Right lobe of liver (tissue), 6 donors: ENCODE data around the gene RBM15. TPM values are rescaled to one million over a fixed set of nuclear protein-coding genes. Genes with fewer than 3 reads are reported as not detected.

Experiments used
- ATAC-seq, 4 donors: fragments of 200-7000 bp; cut with Tn5 transposase; one replicate each; pipeline ENCODE4 v1.9.1; 2020; ENCODE audit warnings: mild to moderate bottlenecking in 4 of 4, moderate library complexity in 4 of 4
- DNase-seq, 3 donors: peaks; one replicate each; pipeline ENCODE4 v3.0.0-alpha.2; 2020
- H3K27ac ChIP-seq, 3 donors: fragments of 200-600 bp; one replicate each; pipeline ENCODE4 v1.8.0; 2022
- H3K27me3 ChIP-seq, 2 donors: fragments of 200-600 bp; one replicate each; pipeline ENCODE4 v1.8.0; 2022
- H3K36me3 ChIP-seq, 4 donors: fragments of 200-600 bp; sonication (generic) in 1 of 4; one replicate each; pipeline versions ENCODE4 v1.5.1 to v1.8.0; 2017 to 2022; ENCODE audit warnings: control low read depth in 1 of 4
- H3K4me1 ChIP-seq, 4 donors: fragments of 200-600 bp; sonication (generic) in 1 of 4; one replicate each; pipeline versions ENCODE4 v1.5.1 to v1.8.0; 2017 to 2022; ENCODE audit warnings: control low read depth in 1 of 4
- H3K4me3 ChIP-seq, 3 donors: fragments of 200-600 bp; one replicate each; pipeline ENCODE4 v1.8.0; 2022
- H3K9me3 ChIP-seq, 4 donors: fragments of 200-600 bp; sonication (generic) in 1 of 4; one replicate each; pipeline versions ENCODE4 v1.5.1 to v1.8.0; 2017 to 2022; ENCODE audit warnings: control low read depth in 1 of 4
- CTCF ChIP-seq, 4 donors: fragments of 200-600 bp in 3 of 4; fragments of 450-650 bp in 1 of 4; IDR thresholded peaks; one replicate each; pipeline versions ENCODE4 v1.5.1 to v1.8.0; 2016 to 2022; ENCODE audit warnings: antibody characterized with exemption in 4 of 4, mild to moderate bottlenecking in 2 of 4
- POLR2A ChIP-seq: fragments of 450-650 bp; IDR thresholded peaks from one replicate; pipeline ENCODE4 v1.6.1; 2017; ENCODE audit warnings: antibody characterized with exemption, mild to moderate bottlenecking
- WGBS: methylation state at CpG from one replicate; pipeline ENCODE4 v1.1.6; 2018; ENCODE audit warnings: low coverage, low lambda C conversion rate; ENCODE audit not compliant: insufficient coverage; ENCODE audit errors: missing lambda C conversion rate; 5-methylcytosine and 5-hydroxymethylcytosine counted together
- intact Hi-C, 2 donors: fragments of 100-400 bp; cut with DNase I; formaldehyde crosslinking; loops; one replicate each; pipeline versions ENCODE4 v1.11.2 to v1.14.1; 2022
- total RNA-seq, 6 experiments: library from RNA; depleted of rRNA in 2 of 6; stranded (reverse); fragments of >200 nt in 2 of 6; fragmentation: NEBNext Ultra II Directional in 3 of 6; extraction: Animal tissue kit (Norgen Biotek cat#: 25700) in 3 of 6; gene quantifications; one replicate each; pipeline versions ENCODE4 v1.1.0 to v1.2.4, GENCODE V29; 2016 to 2023
- donor health status: DM: no; HTN: yes; CAD: no.
- donor health status: DM: no; HTN: no; CAD: no.
- donor health status: DM: no; HTN: no; CAD: no.
- donor health status: DM: no; HTN: yes; CAD: no.
- donor health status: DM: no; HTN: yes; CAD: no.

Gene RBM15
- total RNA-seq, 6 experiments from 2014 or later: 8.9 to 15.1 (median 12.2) TPM

GRCh38 chr1:110324667-110325066 is 14.5 kb upstream of the RBM15 start:
- ATAC-seq (no peak), DNase-seq (no peak)
- H3K27ac ChIP-seq: no peak overlapping the region
- H3K9me3 ChIP-seq: no peaks in the 10 kb centered on the region
- 81% methylated on average over 1 of the region's 1 CpG for WGBS
- intact Hi-C loops: no loop called here
- H3K4me3 ChIP-seq: no peak overlapping the region
- no peaks in the 10 kb centered on the region for H3K27me3 ChIP-seq
- TF ChIP-seq CTCF (IDR thresholded peaks at IDR 0.05): no peak
- no peak for TF ChIP-seq POLR2A
- H3K4me1 ChIP-seq: no peaks in the 10 kb centered on the region
- H3K36me3 ChIP-seq: no peaks in the 10 kb centered on the region

- H3K36me3 ChIP-seq: no peaks in the 10 kb centered on the region
- intact Hi-C loops: no loop called here
- no peaks in the 10 kb centered on the region for H3K4me1 ChIP-seq
- H3K4me3 ChIP-seq: no peak overlapping the region
- no peaks in the 10 kb centered on the region for H3K9me3 ChIP-seq
- WGBS: 50% methylated on average over 1 of the region's 1 CpG
- no peak for ATAC-seq
- H3K27me3 ChIP-seq: no peaks in the 10 kb centered on the region
- no peak overlapping the region for H3K27ac ChIP-seq
- TF ChIP-seq POLR2A (no peak), CTCF (IDR thresholded peaks at IDR 0.05) (no peak)
- DNase-seq: no peak
Measured at GRCh38 chr1:110326826-110327225, 12.4 kb upstream of the RBM15 start.

GRCh38 chr1:110328274-110328673 is 10.9 kb upstream of the RBM15 start:
- no peaks in the 10 kb centered on the region for H3K4me1 ChIP-seq
- no peak overlapping the region for H3K4me3 ChIP-seq
- H3K9me3 ChIP-seq: no peaks in the 10 kb centered on the region
- no peaks in the 10 kb centered on the region for H3K36me3 ChIP-seq
- ATAC-seq (no peak), DNase-seq (no peak)
- no peak for TF ChIP-seq CTCF (IDR thresholded peaks at IDR 0.05)
- TF ChIP-seq POLR2A: no peak
- intact Hi-C loops: no loop called here
- H3K27ac ChIP-seq: no peak overlapping the region
- H3K27me3 ChIP-seq: no peaks in the 10 kb centered on the region

GRCh38 chr1:110328700-110329099 is 10.5 kb upstream of the RBM15 start:
- TF ChIP-seq POLR2A (no peak), CTCF (IDR thresholded peaks at IDR 0.05) (no peak)
- DNase-seq (no peak), ATAC-seq (no peak)

GRCh38 chr1:110335265-110335664 is 3.9 kb upstream of the RBM15 start:
- DNase-seq (no peak), ATAC-seq (no peak)
- H3K27me3 ChIP-seq: no peaks in the 10 kb centered on the region
- no peak for TF ChIP-seq POLR2A
- no peak for TF ChIP-seq CTCF (IDR thresholded peaks at IDR 0.05)
- H3K9me3 ChIP-seq: no peaks in the 10 kb centered on the region
- WGBS: 50% methylated on average over 1 of the region's 1 CpG
- peaks cover 0 to 21% (median 1%) of the 10 kb centered on the region in 4 donors for H3K4me1 ChIP-seq
- no peak overlapping the region for H3K4me3 ChIP-seq
- no peaks in the 10 kb centered on the region for H3K36me3 ChIP-seq
- intact Hi-C loops: loop anchor here in 1 of 2 donors (5.0 kb wide), 1 partner anchor 72 kb away; the partner anchor contains the start of gene LAMTOR5
- peak overlapping the region in 1 of 3 donors; percentile 99 for H3K27ac ChIP-seq

More at GRCh38 chr1:110328700-110329099, 10.5 kb upstream of the RBM15 start:
- WGBS: 81% methylated on average over 2 of the region's 3 CpGs
- no peak overlapping the region for H3K27ac ChIP-seq
- H3K4me3 ChIP-seq: no peak overlapping the region
- intact Hi-C loops: no loop called here
- no peaks in the 10 kb centered on the region for H3K9me3 ChIP-seq
- no peaks in the 10 kb centered on the region for H3K27me3 ChIP-seq
- no peaks in the 10 kb centered on the region for H3K36me3 ChIP-seq
- H3K4me1 ChIP-seq: no peaks in the 10 kb centered on the region
